Measurements from ENCODE around the gene FURIN.
"Not testable (repeated sequence)": the region's sequence is repeated elsewhere in the genome, so short reads cannot be mapped to it uniquely, and the experiment has no call there.

Gene FURIN

DNA sequence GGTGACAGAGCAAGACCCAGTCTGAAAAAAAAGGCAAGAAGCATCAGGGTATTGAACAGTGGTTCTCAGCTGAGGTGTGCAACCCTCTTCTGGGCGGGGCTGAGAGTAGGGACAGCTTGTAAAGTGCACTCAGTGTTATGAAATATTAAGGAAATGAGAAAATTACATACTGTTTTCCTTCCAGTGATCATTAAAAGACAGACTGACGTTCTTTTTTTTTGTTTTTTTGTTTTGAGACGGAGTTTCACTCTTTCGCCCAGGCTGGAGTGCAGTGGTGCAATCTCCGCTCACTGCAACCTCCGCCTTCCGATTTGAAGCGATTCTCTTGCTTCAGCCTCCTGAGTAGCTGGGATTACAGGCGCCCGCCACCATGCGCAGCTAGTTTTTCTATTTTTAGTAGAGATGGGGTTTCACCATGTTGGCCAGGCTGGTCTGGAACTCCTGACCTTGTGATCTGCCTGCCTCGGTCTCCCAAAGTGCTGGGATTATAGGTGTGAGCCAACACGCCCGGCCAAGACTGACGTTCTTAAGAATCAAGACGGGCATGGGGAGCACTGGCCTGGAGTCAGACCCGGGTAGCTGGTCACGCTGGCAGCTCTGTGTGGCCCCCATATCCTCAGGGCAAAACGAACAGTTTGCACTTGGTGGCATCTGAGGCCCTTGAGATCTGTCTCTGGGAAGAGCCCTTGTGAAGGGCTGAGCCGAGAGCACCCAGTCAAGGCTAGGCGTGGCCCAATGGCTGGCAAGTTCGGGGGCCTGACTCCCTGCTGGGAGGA, 46.1 kb downstream of the FURIN start:
- H3K27me3 ChIP-seq, result no peaks in the 10 kb centered on the region
- no peak overlapping the region for H3K4me3 ChIP-seq
- H3K4me1 ChIP-seq, result peaks cover 23 to 38% (median 29%) of the 10 kb centered on the region in 10 experiments
- H3K9ac ChIP-seq, result peak overlapping the region in 8 of 11 experiments; percentile 27 to 61 (median 48); a peak in 10 of 22 replicates
- peaks cover 89 to 100% (median 98%) of the 10 kb centered on the region in 11 experiments for H3K36me3 ChIP-seq
- peaks cover 0 to 12% (median 0%) of the 10 kb centered on the region in 11 experiments; a peak in 2 of 22 replicates for H4K20me1 ChIP-seq
- H3K9me3 ChIP-seq (replicated peaks in 1 of 11), result no peaks in the 10 kb centered on the region
- peak overlapping the region; percentile 52 to 72 (median 58) for H3K4me2 ChIP-seq
- no peak for TF ChIP-seq Cebpa-rat (IDR thresholded peaks at IDR 0.05)
- H3K27ac ChIP-seq, result peak overlapping the region in 7 of 11 experiments; percentile 28 to 77 (median 46); a peak in 10 of 22 replicates

DNA sequence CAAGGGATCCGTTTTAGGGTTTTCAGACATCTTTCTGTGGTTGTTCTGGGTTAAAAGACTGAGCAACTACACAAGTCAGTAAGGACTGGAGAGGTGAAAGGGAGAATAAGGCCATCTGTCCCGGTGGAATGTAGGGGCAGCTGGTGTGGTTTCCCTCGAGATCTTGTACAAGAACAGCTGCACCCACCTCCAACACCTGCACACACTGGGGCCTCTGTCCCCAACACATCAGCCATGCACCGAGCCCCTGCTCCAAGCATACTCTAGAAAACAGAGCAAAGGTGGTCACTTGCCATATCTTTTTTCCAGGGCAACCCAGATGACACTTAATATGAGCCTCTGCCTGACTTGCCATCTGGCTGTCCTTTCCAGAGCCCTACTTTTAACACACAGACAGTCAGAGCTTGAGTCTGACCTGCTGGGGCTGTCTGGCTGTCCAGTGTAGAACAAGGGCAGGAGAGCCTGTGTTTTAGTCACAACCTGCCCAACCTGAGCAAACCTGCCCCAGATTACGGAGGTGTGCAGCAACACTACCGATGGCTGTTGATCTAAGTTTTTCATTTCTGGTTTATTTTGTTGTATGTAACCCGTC, 46.9 kb downstream of the FURIN start:
- Histone ChIP-seq H3K4me1 (peaks cover 22 to 38% (median 29%) of the 10 kb centered on the region in 10 experiments), H3K4me3 (no peak overlapping the region), H3K9ac (peak overlapping the region; percentile 23 to 61 (median 47); a peak in 19 of 22 replicates), H3K27ac (peak overlapping the region in 10 of 11 experiments; percentile 43 to 77 (median 65); a peak in 20 of 22 replicates), H3K9me3 (replicated peaks in 1 of 11) (no peaks in the 10 kb centered on the region), H4K20me1 (peaks cover 0 to 12% (median 0%) of the 10 kb centered on the region in 11 experiments; a peak in 3 of 22 replicates), H3K4me2 (peak overlapping the region; percentile 52 to 72 (median 58)), H3K36me3 (peaks cover 89 to 100% (median 98%) of the 10 kb centered on the region in 11 experiments), H3K27me3 (no peaks in the 10 kb centered on the region)
- no peak for TF ChIP-seq Cebpa-rat (IDR thresholded peaks at IDR 0.05)

DNA sequence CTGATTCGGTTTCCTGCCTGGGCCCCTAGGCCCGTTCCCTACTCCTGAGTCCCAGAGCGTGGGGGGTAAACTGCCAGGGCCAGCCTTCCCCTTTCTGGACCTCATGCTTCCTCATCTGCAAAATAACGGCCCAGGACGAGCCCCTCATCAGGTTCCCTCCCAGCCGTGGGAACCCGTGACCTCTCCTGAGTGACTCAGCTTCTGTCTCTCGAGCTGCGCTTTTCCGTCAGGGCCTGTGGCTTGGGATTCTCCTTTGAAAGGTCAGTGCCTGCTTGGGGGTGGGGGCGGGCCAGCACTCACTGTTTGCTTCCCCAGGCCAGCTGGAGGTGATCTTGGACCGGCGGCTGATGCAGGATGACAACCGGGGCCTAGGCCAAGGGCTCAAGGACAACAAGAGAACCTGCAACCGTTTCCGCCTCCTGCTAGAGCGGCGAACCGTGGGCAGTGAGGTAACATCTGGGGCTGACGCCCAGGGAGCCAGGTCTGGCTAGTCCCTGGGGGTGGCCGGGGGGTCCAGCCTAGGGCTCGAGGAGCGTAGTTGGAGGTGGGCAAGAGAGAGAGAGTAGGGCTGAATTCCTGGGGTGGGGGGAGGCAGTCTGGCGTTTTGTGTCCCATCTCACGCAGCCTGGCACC, 47.5 kb downstream of the FURIN start:
- H3K9me3 ChIP-seq (replicated peaks in 1 of 11), result no peaks in the 10 kb centered on the region
- TF ChIP-seq Cebpa-rat (IDR thresholded peaks at IDR 0.05), result no peak
- H4K20me1 ChIP-seq, result peaks cover 0 to 12% (median 0%) of the 10 kb centered on the region in 11 experiments; a peak in 3 of 22 replicates
- H3K9ac ChIP-seq, result peak overlapping the region; percentile 27 to 61 (median 48); a peak in 18 of 22 replicates
- peaks cover 22 to 38% (median 29%) of the 10 kb centered on the region in 10 experiments for H3K4me1 ChIP-seq
- no peaks in the 10 kb centered on the region for H3K27me3 ChIP-seq
- peak overlapping the region; percentile 52 to 72 (median 58) for H3K4me2 ChIP-seq
- H3K27ac ChIP-seq, result peak overlapping the region; percentile 42 to 77 (median 64); a peak in 21 of 22 replicates
- peaks cover 89 to 100% (median 98%) of the 10 kb centered on the region in 11 experiments for H3K36me3 ChIP-seq
- H3K4me3 ChIP-seq, result no peak overlapping the region

DNA sequence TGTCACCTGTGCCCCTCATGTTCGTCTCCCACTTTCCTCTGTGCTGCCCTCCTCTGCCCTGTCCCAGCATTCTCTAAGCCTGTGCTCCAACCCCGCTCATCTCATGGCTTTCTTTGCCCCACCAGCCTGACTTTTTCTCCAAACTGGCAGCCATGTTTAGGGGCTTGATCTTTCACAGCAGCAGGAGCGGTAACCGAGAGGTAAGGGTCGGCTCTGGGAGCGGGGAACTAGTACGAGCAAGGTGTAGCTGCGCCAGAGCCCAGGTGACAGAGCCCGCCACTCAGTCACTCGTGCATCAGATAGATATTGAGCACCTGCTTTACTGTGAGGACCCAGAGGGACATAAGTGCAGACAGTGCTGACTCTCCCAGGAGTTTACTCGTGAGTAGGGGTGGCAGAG, 48.1 kb downstream of the FURIN start:
- peaks cover 89 to 100% (median 98%) of the 10 kb centered on the region in 11 experiments for H3K36me3 ChIP-seq
- TF ChIP-seq Cebpa-rat (IDR thresholded peaks at IDR 0.05), result no peak
- no peak overlapping the region for H3K4me3 ChIP-seq
- peak overlapping the region in 10 of 11 experiments; percentile 52 to 72 (median 58); a peak in 17 of 22 replicates for H3K4me2 ChIP-seq
- no peaks in the 10 kb centered on the region for H3K9me3 ChIP-seq (replicated peaks in 1 of 11)
- H3K27me3 ChIP-seq, result no peaks in the 10 kb centered on the region
- H3K27ac ChIP-seq, result peak overlapping the region; percentile 42 to 77 (median 64); a peak in 19 of 22 replicates
- peaks cover 0 to 12% (median 0%) of the 10 kb centered on the region in 11 experiments; a peak in 3 of 22 replicates for H4K20me1 ChIP-seq
- peaks cover 22 to 38% (median 29%) of the 10 kb centered on the region in 10 experiments for H3K4me1 ChIP-seq
- peak overlapping the region in 10 of 11 experiments; percentile 27 to 61 (median 48); a peak in 12 of 22 replicates for H3K9ac ChIP-seq

DNA sequence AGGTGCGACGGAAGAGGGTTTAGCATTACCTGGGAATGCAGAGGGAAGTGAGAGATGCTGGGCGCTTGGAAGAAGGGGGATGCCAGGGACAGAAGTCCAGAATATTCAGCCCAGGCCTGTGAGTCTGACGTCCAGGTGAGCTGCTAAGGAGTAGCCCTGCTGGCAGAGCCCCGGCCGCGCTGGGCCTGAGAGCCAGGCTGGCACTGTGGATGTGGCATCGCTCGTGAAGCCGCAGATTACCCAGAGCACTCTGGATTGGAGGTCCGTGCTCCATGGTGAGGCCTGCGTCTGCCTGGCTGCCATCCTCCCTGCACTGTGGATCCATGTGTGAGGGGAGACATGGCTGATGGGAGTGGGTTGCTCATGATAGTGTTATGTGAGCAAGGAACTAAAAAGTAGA, 49.2 kb downstream of the FURIN start:
- peaks cover 0 to 12% (median 0%) of the 10 kb centered on the region in 11 experiments; a peak in 2 of 22 replicates for H4K20me1 ChIP-seq
- no peaks in the 10 kb centered on the region for H3K9me3 ChIP-seq (replicated peaks in 1 of 11)
- no peak for TF ChIP-seq Cebpa-rat (IDR thresholded peaks at IDR 0.05)
- H3K9ac ChIP-seq, result no peak overlapping the region
- H3K4me3 ChIP-seq, result no peak overlapping the region
- no peaks in the 10 kb centered on the region for H3K27me3 ChIP-seq
- peaks cover 85 to 100% (median 95%) of the 10 kb centered on the region in 11 experiments for H3K36me3 ChIP-seq
- H3K27ac ChIP-seq, result no peak overlapping the region
- peaks cover 22 to 38% (median 29%) of the 10 kb centered on the region in 10 experiments for H3K4me1 ChIP-seq
- no peak overlapping the region for H3K4me2 ChIP-seq

DNA sequence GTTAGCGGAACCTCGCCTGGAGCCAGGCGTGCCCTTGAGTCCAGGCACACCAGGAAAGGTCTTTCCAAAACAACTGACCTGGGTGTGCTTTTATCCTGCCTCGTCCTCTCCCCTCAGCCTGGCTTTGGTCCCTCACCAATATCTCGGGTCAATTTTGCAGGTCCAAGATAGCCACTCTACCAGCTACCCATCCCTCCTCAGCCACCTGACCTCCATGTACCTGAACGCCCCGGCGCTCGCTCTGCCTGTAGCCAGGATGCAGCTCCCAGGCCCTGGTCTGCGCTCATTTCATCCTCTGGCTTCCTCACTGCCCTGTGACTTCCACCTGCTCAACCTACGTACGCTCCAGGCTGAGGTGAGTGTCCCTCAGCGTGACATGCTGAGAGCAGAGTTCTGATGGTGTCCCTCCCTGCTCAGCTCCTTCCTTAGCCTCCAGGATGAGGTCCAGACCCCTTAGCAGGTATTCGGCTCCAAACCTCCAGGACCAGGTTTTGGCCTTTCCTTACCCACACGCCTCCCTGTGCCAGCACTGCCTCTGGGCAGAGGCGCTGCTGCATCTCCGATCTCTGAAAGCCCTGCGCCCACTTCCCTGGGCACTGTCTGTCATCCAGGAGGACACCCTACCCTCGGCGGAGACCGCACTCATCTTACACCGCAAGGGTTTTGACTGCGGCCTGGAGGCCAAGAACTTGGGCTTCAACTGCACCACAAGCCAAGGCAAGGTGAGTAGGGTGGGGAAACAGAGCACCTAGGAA, 49.8 kb downstream of the FURIN start:
- Histone ChIP-seq H3K36me3 (peaks cover 79 to 99% (median 92%) of the 10 kb centered on the region in 11 experiments), H3K4me2 (no peak overlapping the region), H4K20me1 (peaks cover 0 to 12% (median 0%) of the 10 kb centered on the region in 11 experiments; a peak in 2 of 22 replicates), H3K27ac (no peak overlapping the region), H3K4me1 (peaks cover 22 to 35% (median 29%) of the 10 kb centered on the region in 10 experiments), H3K4me3 (no peak overlapping the region), H3K9ac (no peak overlapping the region; a peak in 1 of 22 replicates), H3K27me3 (no peaks in the 10 kb centered on the region), H3K9me3 (replicated peaks in 1 of 11) (no peaks in the 10 kb centered on the region)
- TF ChIP-seq Cebpa-rat (IDR thresholded peaks at IDR 0.05), result no peak

DNA sequence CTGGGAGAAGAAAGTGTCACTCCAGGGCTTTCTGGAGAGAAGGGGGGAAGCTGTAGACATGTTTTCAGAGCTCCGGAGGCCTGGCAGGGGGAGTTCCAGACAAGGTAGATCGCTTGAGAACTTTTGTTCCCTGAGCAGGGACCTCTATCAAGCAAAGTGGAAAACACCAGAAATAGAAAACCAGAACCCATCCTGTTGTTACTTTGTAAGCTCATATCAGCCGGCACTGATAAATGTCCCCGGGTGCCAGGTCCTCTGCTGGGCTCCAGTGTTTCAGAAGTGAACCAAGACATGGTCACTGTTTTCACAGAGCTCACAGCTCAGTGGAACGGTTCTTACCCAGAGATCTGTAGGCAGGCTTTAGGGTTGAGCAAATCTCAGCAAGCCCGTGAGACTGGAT, 50.4 kb downstream of the FURIN start:
- no peaks in the 10 kb centered on the region for H3K9me3 ChIP-seq (replicated peaks in 1 of 11)
- H3K9ac ChIP-seq, result no peak overlapping the region
- no peak overlapping the region for H3K4me2 ChIP-seq
- H3K4me3 ChIP-seq, result no peak overlapping the region
- peaks cover 72 to 99% (median 86%) of the 10 kb centered on the region in 11 experiments for H3K36me3 ChIP-seq
- peaks cover 22 to 29% (median 27%) of the 10 kb centered on the region in 10 experiments for H3K4me1 ChIP-seq
- peaks cover 0 to 6% (median 0%) of the 10 kb centered on the region in 11 experiments; a peak in 2 of 22 replicates for H4K20me1 ChIP-seq
- no peaks in the 10 kb centered on the region for H3K27me3 ChIP-seq
- no peak for TF ChIP-seq Cebpa-rat (IDR thresholded peaks at IDR 0.05)
- H3K27ac ChIP-seq, result no peak overlapping the region

DNA sequence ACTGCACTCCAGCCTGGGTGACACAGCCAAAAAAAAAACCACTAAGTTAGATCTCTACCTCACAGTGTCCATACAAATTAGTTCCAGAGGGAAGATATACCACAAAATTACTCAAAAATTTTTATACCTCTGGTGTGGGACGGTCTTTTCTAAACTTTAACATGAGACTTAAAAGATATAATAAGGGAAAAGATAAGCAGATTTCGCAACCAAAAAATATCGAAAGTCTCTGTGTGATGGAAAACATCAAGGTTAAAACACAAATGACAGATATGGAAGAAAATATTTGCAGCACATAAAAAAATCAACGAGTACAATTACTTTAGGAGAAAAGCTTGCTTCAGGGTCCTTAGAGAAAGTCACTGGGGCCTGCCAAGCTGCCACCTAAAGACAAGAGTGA, 53.5 kb downstream of the FURIN start:
- no peaks in the 10 kb centered on the region; a peak in 1 of 22 replicates for H4K20me1 ChIP-seq

DNA sequence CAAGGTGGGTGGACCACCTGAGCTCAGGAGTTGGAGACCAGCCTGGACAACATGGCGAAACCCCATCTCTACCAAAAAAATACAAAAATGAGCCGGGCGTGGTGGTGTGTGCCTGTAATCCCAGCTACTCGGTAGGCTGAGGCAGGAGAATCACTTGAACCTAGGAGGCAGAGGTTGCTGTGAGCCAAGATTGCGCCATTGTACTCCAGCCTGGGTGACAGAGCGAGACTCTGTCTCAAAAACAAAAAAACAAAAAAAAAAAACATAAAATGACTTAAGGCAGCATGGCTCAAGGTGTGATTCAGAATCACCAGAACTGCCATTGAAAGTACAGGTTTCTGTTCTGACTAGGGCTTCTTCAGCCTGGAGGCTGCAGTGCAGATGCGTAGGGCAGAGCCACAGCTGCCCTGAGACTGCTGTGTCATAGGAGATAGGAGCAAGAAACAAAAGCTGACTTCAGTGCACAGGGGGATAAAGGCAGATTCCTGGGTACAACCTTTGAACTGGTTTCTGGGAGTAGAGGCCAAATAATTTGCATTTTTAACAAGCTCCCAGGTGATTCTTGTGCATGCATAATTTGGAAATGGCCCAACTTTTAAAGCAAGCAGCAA, 54.4 kb downstream of the FURIN start:
- not testable (repeated sequence) for H3K9ac ChIP-seq; H3K4me3 ChIP-seq; H3K4me1 ChIP-seq; H3K27me3 ChIP-seq; H3K9me3 ChIP-seq (replicated peaks in 1 of 11); H3K27ac ChIP-seq; H3K4me2 ChIP-seq; H4K20me1 ChIP-seq
- H3K36me3 ChIP-seq, result peaks cover 40 to 63% (median 48%) of the 10 kb centered on the region in 11 experiments

More for the DNA sequence above, 53.5 kb downstream of the FURIN start:
- Histone ChIP-seq H3K4me2 (no peak overlapping the region), H3K9ac (no peak overlapping the region), H3K27ac (no peak overlapping the region), H3K4me3 (no peak overlapping the region), H3K27me3 (no peaks in the 10 kb centered on the region), H3K4me1 (no peaks in the 10 kb centered on the region), H3K36me3 (peaks cover 50 to 72% (median 57%) of the 10 kb centered on the region in 11 experiments), H3K9me3 (replicated peaks in 1 of 11) (no peaks in the 10 kb centered on the region)
- TF ChIP-seq Cebpa-rat (IDR thresholded peaks at IDR 0.05), result peak in 1 of 11 experiments; percentile 51; a peak in 2 of 22 replicates
